A549 (cell line): ENCODE results near the gene SSU72. TPM values are rescaled to one million over a fixed set of nuclear protein-coding genes. Genes with fewer than 3 reads are reported as not detected.

ENCODE experiments used
- ATAC-seq, 2 experiments: fragments of 200-7000 bp in 1 of 2; fragments of >200 bp in 1 of 2; cut with Nextera tagmentation in 1 of 2; cut with Tn5 transposase in 1 of 2; 3 replicates each; pipeline versions ENCODE4 v1.8.0 to v1.9.1; 2018 to 2020; ENCODE audit warnings: mild to moderate bottlenecking in 1 of 2, moderate library complexity in 1 of 2
- CTCF ChIA-PET: fragments of 300-600 bp; sonication (Branson Sonifier 250); formaldehyde crosslinking; extraction: SDS; loops from one replicate; lab custom pipeline; 2021; ENCODE audit warnings: antibody characterized with exemption, inconsistent platforms; lab: Yijun Ruan, JAX
- POLR2A ChIA-PET: fragments of 350-600 bp; formaldehyde crosslinking; extraction: SDS; loops from one replicate; lab custom pipeline; 2021; ENCODE audit warnings: antibody characterized with exemption, inconsistent platforms; lab: Yijun Ruan, JAX
- DNase-seq, 2 experiments: peaks; one replicate each; pipeline versions ENCODE4 v3.0.0 to v3.0.0-alpha.2; 2011 to 2016; ENCODE audit warnings: low read depth in 1 of 2, low spot score in 1 of 2
- FAIRE-seq: peaks from 2 replicates; lab custom pipeline; 2011; peaks lifted over from hg19 to GRCh38; lab: Jason Lieb, UNC
- H3K27ac ChIP-seq, 2 experiments: fragments of >200 bp; sonication (Bioruptor Twin); formaldehyde crosslinking; 3 replicates each; pipeline ENCODE4 v1.5.1; 2016 to 2017
- H3K4me1 ChIP-seq: fragments of >200 bp; sonication (Bioruptor Twin); formaldehyde crosslinking; 3 replicates; pipeline ENCODE4 v1.6.1; 2016
- H3K4me2 ChIP-seq: fragments of >200 bp; sonication (Bioruptor Twin); formaldehyde crosslinking; 3 replicates; pipeline ENCODE4 v1.6.1; 2016
- H3K4me3 ChIP-seq: fragments of >200 bp; sonication (Bioruptor Twin); formaldehyde crosslinking; 3 replicates; pipeline ENCODE4 v1.5.1; 2016
- H3K9me3 ChIP-seq: fragments of >200 bp; sonication (Bioruptor Twin); formaldehyde crosslinking; 3 replicates; pipeline ENCODE4 v1.6.1; 2016
- BHLHE40 ChIP-seq: IDR thresholded peaks from 2 replicates; pipeline ENCODE4 v1.6.1; 2012; ENCODE audit warnings: low read depth, low read length, inconsistent platforms
- CBX8 ChIP-seq: fragments of 200-600 bp; sonication (generic); IDR thresholded peaks from 2 replicates; pipeline ENCODE4 v1.6.1; 2016
- CEBPB ChIP-seq, 2 experiments: fragments of >200 bp in 1 of 2; sonication (Bioruptor Twin) in 1 of 2; formaldehyde crosslinking in 1 of 2; IDR thresholded peaks; 2 replicates each; pipeline ENCODE4 v1.6.1; 2012 to 2016
- EHMT2 ChIP-seq: fragments of 200-600 bp; sonication (generic); IDR thresholded peaks from 2 replicates; pipeline ENCODE4 v1.6.1; 2016; ENCODE audit warnings: antibody characterized with exemption, low read depth, mild to moderate bottlenecking, moderate library complexity
- ESRRA ChIP-seq: fragments of 150-350 bp; IDR thresholded peaks from 2 replicates; pipeline ENCODE4 v1.6.1; 2014; ENCODE audit warnings: mild to moderate bottlenecking, low read length, borderline replicate concordance
- FOSB ChIP-seq: fragments of 250-450 bp; sonication (Bioruptor Pico); IDR thresholded peaks from 2 replicates; pipeline ENCODE4 v1.5.0; 2020; ENCODE audit warnings: mild to moderate bottlenecking, moderate library complexity
- FOSL2 ChIP-seq, 2 experiments: fragments of 450-650 bp in 1 of 2; fragments of >200 bp in 1 of 2; sonication (Bioruptor Twin) in 1 of 2; formaldehyde crosslinking; IDR thresholded peaks; 2 replicates each; pipeline versions ENCODE4 v1.5.0 to v1.6.1; 2016 to 2020; ENCODE audit warnings: mild to moderate bottlenecking in 1 of 2, moderate library complexity in 1 of 2
- HEYL ChIP-seq: fragments of 250-450 bp; sonication (Bioruptor Pico); IDR thresholded peaks from 2 replicates; pipeline ENCODE4 v1.8.0; 2021; ENCODE audit warnings: mild to moderate bottlenecking, moderate library complexity
- HOXA7 ChIP-seq: fragments of 250-450 bp; sonication (Bioruptor Pico); IDR thresholded peaks from 2 replicates; pipeline ENCODE4 v1.5.0; 2020; ENCODE audit warnings: mild to moderate bottlenecking, moderate library complexity
- HOXB13 ChIP-seq: fragments of 250-450 bp; sonication (Bioruptor Pico); IDR thresholded peaks from 2 replicates; pipeline ENCODE4 v1.5.0; 2020; ENCODE audit warnings: low read depth, mild to moderate bottlenecking, moderate library complexity
- JUN ChIP-seq, 2 experiments: fragments of >200 bp; sonication (Bioruptor Twin); formaldehyde crosslinking; IDR thresholded peaks; 2 replicates in 1 of 2; 3 replicates in 1 of 2; pipeline ENCODE4 v1.6.1; 2016 to 2017
- JUNB ChIP-seq: fragments of >200 bp; sonication (Bioruptor Twin); formaldehyde crosslinking; IDR thresholded peaks from 2 replicates; pipeline ENCODE4 v1.6.1; 2016
- KDM1A ChIP-seq: fragments of 200-600 bp; sonication (generic); IDR thresholded peaks from 2 replicates; pipeline ENCODE4 v1.6.1; 2016; ENCODE audit warnings: low read depth, mild to moderate bottlenecking
- KDM5A ChIP-seq: fragments of 200-600 bp; sonication (generic); IDR thresholded peaks from 2 replicates; pipeline ENCODE4 v1.6.1; 2016; ENCODE audit warnings: antibody characterized with exemption, mild to moderate bottlenecking
- MAFK ChIP-seq: fragments of 450-650 bp; IDR thresholded peaks from 2 replicates; pipeline ENCODE4 v1.6.1; 2014; ENCODE audit not compliant: partially characterized antibody
- MAZ ChIP-seq: fragments of 150-350 bp; IDR thresholded peaks from 2 replicates; pipeline ENCODE4 v1.6.1; 2014; ENCODE audit warnings: antibody characterized with exemption, low read depth, low read length, borderline replicate concordance
- PHF8 ChIP-seq: fragments of 200-600 bp; sonication (generic); IDR thresholded peaks from 2 replicates; pipeline ENCODE4 v1.6.1; 2016; ENCODE audit warnings: low read depth, mild to moderate bottlenecking, antibody characterized with exemption, moderate library complexity, borderline replicate concordance
- RAD21 ChIP-seq, 2 experiments: fragments of >200 bp in 1 of 2; sonication (Bioruptor Twin) in 1 of 2; formaldehyde crosslinking in 1 of 2; IDR thresholded peaks in 1 of 2; conservative IDR thresholded peaks in 1 of 2; 2 replicates in 1 of 2; 3 replicates in 1 of 2; pipeline ENCODE4 v1.6.1; 2012 to 2018; ENCODE audit warnings: inconsistent platforms in 1 of 2
- RARB ChIP-seq: fragments of 250-450 bp; sonication (Bioruptor Pico); IDR thresholded peaks from 2 replicates; pipeline ENCODE4 v1.8.0; 2021; ENCODE audit warnings: mild to moderate bottlenecking, moderate library complexity
- RCOR1 ChIP-seq: fragments of 150-350 bp; IDR thresholded peaks from 2 replicates; pipeline ENCODE4 v1.6.1; 2014; ENCODE audit warnings: antibody characterized with exemption, low read length, low read depth
- RFX5 ChIP-seq: fragments of 450-650 bp; IDR thresholded peaks from 2 replicates; pipeline ENCODE4 v1.7.1; 2014; ENCODE audit warnings: antibody characterized with exemption, mild to moderate bottlenecking, moderate library complexity
- SMC3 ChIP-seq: fragments of >200 bp; sonication (Bioruptor Twin); formaldehyde crosslinking; IDR thresholded peaks from 3 replicates; pipeline ENCODE4 v1.6.1; 2018; ENCODE audit warnings: inconsistent platforms
- SREBF2 ChIP-seq: fragments of 450-650 bp; IDR thresholded peaks from 2 replicates; pipeline ENCODE4 v1.6.1; 2014; ENCODE audit warnings: mild to moderate bottlenecking, moderate library complexity
- TFCP2L1 ChIP-seq: fragments of 250-450 bp; sonication (Bioruptor Pico); IDR thresholded peaks from 2 replicates; pipeline ENCODE4 v1.5.0; 2021; ENCODE audit warnings: mild to moderate bottlenecking
- TP53 ChIP-seq: fragments of 250-450 bp; sonication (Bioruptor Pico); IDR thresholded peaks from 2 replicates; pipeline ENCODE4 v1.5.0; 2021; ENCODE audit warnings: mild to moderate bottlenecking, moderate library complexity
- WGBS: methylation state at CpG from one replicate; pipeline ENCODE4 v1.1.6; 2017; ENCODE audit errors: missing lambda C conversion rate; 5-methylcytosine and 5-hydroxymethylcytosine counted together
- polyA plus RNA-seq, 4 experiments: library from polyadenylated mRNA; depleted of rRNA in 3 of 4; stranded (reverse); fragments of >200 nt; fragmentation: RNase III in 1 of 4; extraction: RNeasy Plus Mini Kit Qiagen cat#74134 plus additional on column Dnase treatment in 1 of 4; gene quantifications; 2 replicates in 3 of 4; 3 replicates in 1 of 4; pipeline ENCODE4 v1.2.3, GENCODE V29; 2011 to 2017
- TF ChIP-seq, protein P1 (sequence below): fragments of 250-450 bp; sonication (Bioruptor Pico); IDR thresholded peaks from 2 replicates; pipeline ENCODE4 v1.5.0; 2020; ENCODE audit warnings: low read depth, mild to moderate bottlenecking, moderate library complexity
- TF ChIP-seq, protein P2 (sequence below): fragments of 200-600 bp; sonication (generic); IDR thresholded peaks from 2 replicates; pipeline ENCODE4 v1.6.1; 2016; ENCODE audit warnings: antibody characterized with exemption, mild to moderate bottlenecking, moderate library complexity
- TF ChIP-seq, protein P3 (sequence below): IDR thresholded peaks from 2 replicates; pipeline ENCODE4 v1.6.1; 2012
- TF ChIP-seq, protein P4 (sequence below): IDR thresholded peaks from 2 replicates; pipeline ENCODE4 v1.6.1; 2012
- TF ChIP-seq, protein P5 (sequence below): IDR thresholded peaks from 2 replicates; pipeline ENCODE4 v1.6.1; 2012; ENCODE audit warnings: low read depth, borderline replicate concordance

SSU72 gene
- polyA plus RNA-seq, 2 of the 4 experiments (the other 2 are of a cell fraction): 75.3 to 101 TPM

DNA sequence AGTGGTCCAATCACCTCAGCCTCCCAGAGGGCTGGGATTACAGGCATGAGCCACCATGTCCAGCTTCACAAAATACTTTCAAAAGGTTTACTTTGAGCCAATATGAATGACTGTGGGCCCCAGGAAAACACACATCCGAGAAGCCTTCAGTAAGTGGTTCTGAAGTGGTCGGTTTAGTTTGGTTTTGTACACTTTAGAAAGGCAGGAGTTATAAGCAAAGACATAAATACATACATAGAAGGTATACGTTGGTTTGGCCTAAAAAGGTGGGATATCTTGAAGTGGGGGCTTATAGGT lies 37.4 kb upstream of the SSU72 start:
- Histone ChIP-seq H3K27ac (no peak overlapping the region), H3K4me2 (no peak overlapping the region), H3K4me3 (no peak overlapping the region), H3K4me1 (peaks cover 17% of the 10 kb centered on the region), H3K9me3 (no peaks in the 10 kb centered on the region)
- 86% methylated on average over 3 of the region's 3 CpGs for WGBS
- DNase-seq (no peak), FAIRE-seq (no peak), ATAC-seq (no peak)
- TF ChIP-seq SREBF2 (no peak), CEBPB (IDR thresholded peaks at IDR 0.05) (no peak), HEYL (CRISPR knock-in tag) (no peak), FOSL2 (IDR thresholded peaks at IDR 0.05) (no peak), FOSL2 (CRISPR knock-in tag; IDR thresholded peaks at IDR 0.05) (no peak), PHF8 (no peak), CBX8 (no peak), KDM5A (no peak), FOSB (CRISPR knock-in tag) (no peak), RAD21 (conservative IDR thresholded peaks at IDR 0.05 in 1 of 2, IDR thresholded peaks at IDR 0.05 in 1 of 2) (no peak), TP53 (no peak), JUN (IDR thresholded peaks at IDR 0.05) (no peak), BHLHE40 (no peak), KDM1A (no peak), MAZ (no peak), HOXA7 (CRISPR knock-in tag) (no peak), RFX5 (no peak), RARB (CRISPR knock-in tag) (no peak)
- TF ChIP-seq, protein P1, sequence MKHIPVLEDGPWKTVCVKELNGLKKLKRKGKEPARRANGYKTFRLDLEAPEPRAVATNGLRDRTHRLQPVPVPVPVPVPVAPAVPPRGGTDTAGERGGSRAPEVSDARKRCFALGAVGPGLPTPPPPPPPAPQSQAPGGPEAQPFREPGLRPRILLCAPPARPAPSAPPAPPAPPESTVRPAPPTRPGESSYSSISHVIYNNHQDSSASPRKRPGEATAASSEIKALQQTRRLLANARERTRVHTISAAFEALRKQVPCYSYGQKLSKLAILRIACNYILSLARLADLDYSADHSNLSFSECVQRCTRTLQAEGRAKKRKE (CRISPR knock-in tag): no peak
- TF ChIP-seq, protein P2, sequence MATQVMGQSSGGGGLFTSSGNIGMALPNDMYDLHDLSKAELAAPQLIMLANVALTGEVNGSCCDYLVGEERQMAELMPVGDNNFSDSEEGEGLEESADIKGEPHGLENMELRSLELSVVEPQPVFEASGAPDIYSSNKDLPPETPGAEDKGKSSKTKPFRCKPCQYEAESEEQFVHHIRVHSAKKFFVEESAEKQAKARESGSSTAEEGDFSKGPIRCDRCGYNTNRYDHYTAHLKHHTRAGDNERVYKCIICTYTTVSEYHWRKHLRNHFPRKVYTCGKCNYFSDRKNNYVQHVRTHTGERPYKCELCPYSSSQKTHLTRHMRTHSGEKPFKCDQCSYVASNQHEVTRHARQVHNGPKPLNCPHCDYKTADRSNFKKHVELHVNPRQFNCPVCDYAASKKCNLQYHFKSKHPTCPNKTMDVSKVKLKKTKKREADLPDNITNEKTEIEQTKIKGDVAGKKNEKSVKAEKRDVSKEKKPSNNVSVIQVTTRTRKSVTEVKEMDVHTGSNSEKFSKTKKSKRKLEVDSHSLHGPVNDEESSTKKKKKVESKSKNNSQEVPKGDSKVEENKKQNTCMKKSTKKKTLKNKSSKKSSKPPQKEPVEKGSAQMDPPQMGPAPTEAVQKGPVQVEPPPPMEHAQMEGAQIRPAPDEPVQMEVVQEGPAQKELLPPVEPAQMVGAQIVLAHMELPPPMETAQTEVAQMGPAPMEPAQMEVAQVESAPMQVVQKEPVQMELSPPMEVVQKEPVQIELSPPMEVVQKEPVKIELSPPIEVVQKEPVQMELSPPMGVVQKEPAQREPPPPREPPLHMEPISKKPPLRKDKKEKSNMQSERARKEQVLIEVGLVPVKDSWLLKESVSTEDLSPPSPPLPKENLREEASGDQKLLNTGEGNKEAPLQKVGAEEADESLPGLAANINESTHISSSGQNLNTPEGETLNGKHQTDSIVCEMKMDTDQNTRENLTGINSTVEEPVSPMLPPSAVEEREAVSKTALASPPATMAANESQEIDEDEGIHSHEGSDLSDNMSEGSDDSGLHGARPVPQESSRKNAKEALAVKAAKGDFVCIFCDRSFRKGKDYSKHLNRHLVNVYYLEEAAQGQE: no peak
- TF ChIP-seq, protein P3, sequence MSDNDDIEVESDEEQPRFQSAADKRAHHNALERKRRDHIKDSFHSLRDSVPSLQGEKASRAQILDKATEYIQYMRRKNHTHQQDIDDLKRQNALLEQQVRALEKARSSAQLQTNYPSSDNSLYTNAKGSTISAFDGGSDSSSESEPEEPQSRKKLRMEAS: no peak
- POLR2A ChIA-PET: no interaction called here
- CTCF ChIA-PET: no interaction called here

DNA sequence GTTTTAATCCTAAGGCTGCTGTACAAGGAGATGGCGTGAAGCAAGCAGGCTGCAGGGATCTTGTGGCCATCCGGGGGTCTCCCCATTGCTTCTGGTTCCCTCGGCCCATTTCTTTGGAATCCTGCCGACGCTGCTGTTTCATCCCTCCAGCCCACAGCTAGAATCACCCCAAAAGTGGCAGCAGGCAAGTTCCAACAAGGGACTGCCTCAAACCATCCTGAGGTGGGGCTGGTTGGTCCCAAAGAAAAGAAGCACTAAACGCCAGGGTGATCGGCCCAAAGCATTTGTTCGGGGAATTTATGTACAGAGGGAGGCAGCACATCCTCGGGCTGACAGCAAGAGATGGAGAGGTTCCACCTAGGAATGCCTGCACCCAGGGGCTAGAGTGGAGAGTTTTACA lies 36.1 kb upstream of the SSU72 start:
- WGBS: 55% methylated on average over 9 of the region's 9 CpGs
- Histone ChIP-seq H3K4me2 (no peak overlapping the region), H3K4me1 (peaks cover 11% of the 10 kb centered on the region), H3K4me3 (no peak overlapping the region), H3K9me3 (no peaks in the 10 kb centered on the region), H3K27ac (no peak overlapping the region)
- FAIRE-seq: no peak
- ATAC-seq: no peak
- ChIA-PET CTCF (no interaction called here), POLR2A (no interaction called here)
- DNase-seq: no peak
- TF ChIP-seq TP53 (no peak), JUNB (no peak), SMC3 (no peak), EHMT2 (no peak), BHLHE40 (no peak), MAFK (no peak), TFCP2L1 (CRISPR knock-in tag) (no peak), RCOR1 (no peak), ESRRA (no peak), HOXB13 (CRISPR knock-in tag) (no peak)
- TF ChIP-seq, protein P4, sequence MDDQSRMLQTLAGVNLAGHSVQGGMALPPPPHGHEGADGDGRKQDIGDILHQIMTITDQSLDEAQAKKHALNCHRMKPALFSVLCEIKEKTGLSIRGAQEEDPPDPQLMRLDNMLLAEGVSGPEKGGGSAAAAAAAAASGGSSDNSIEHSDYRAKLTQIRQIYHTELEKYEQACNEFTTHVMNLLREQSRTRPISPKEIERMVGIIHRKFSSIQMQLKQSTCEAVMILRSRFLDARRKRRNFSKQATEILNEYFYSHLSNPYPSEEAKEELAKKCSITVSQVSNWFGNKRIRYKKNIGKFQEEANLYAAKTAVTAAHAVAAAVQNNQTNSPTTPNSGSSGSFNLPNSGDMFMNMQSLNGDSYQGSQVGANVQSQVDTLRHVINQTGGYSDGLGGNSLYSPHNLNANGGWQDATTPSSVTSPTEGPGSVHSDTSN: no peak
- TF ChIP-seq, protein P3: no peak
- TF ChIP-seq, protein P2: no peak
- TF ChIP-seq, protein P5, sequence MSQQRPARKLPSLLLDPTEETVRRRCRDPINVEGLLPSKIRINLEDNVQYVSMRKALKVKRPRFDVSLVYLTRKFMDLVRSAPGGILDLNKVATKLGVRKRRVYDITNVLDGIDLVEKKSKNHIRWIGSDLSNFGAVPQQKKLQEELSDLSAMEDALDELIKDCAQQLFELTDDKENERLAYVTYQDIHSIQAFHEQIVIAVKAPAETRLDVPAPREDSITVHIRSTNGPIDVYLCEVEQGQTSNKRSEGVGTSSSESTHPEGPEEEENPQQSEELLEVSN: no peak
